K562 (cell line): Measurements from ENCODE around the gene GRIP1. TPM values are rescaled to one million over a fixed set of nuclear protein-coding genes. Genes with fewer than 3 reads are reported as not detected.

ENCODE experiments used
- ATAC-seq: fragments of 200-7000 bp; cut with Tn5 transposase; 3 replicates; pipeline ENCODE4 v1.9.1; 2020; ENCODE audit warnings: moderate library complexity
- BruUV-seq: library from RNA; stranded (reverse); fragments of 400-500 nt; replicated peaks from 2 replicates; lab custom pipeline; 2021; lab: Mats Ljungman, UMichigan
- CTCF ChIA-PET: fragments of 300-600 bp; formaldehyde crosslinking; extraction: SDS; loops from one replicate; lab custom pipeline; 2021; ENCODE audit warnings: low intra/inter-chr PET ratio; lab: Yijun Ruan, JAX
- POLR2A ChIA-PET: fragments of 300-600, 350-650 bp; sonication (Branson Sonifier 250); formaldehyde crosslinking; extraction: SDS; loops from one replicate; lab custom pipeline; 2021; ENCODE audit warnings: antibody characterized with exemption, inconsistent platforms; lab: Yijun Ruan, JAX
- DNase-seq, 4 experiments: peaks; one replicate each; pipeline versions ENCODE4 v3.0.0 to v3.0.0-alpha.2; 2011 to 2018; ENCODE audit warnings: low spot score in 3 of 4, mixed read lengths in 3 of 4; ENCODE audit errors: extremely low read depth in 1 of 4
- FAIRE-seq: peaks from 2 replicates; lab custom pipeline; 2011; peaks lifted over from hg19 to GRCh38; lab: Jason Lieb, UNC
- H2AFZ ChIP-seq: 2 replicates; pipeline ENCODE4 v1.6.0; 2011; ENCODE audit warnings: low read depth, low read length, control low read depth, inconsistent platforms
- H3K27ac ChIP-seq: fragments of 200-600 bp; 3 replicates; pipeline ENCODE4 v1.8.0; 2011; ENCODE audit warnings: low read depth, mild to moderate bottlenecking, control low read depth, inconsistent platforms, low read length, moderate library complexity, mixed read lengths; ENCODE audit errors: extremely low read depth
- H3K27me3 ChIP-seq, 2 experiments: fragments of 300-600 bp in 1 of 2; 2 replicates in 1 of 2; 3 replicates in 1 of 2; pipeline versions ENCODE4 v1.6.0 to v1.8.0; 2011; ENCODE audit warnings: inconsistent platforms in 2 of 2, low read length in 2 of 2, mild to moderate bottlenecking in 1 of 2, mixed read lengths in 1 of 2, moderate library complexity in 1 of 2; ENCODE audit not compliant: control insufficient read depth in 2 of 2, insufficient read depth in 2 of 2
- H3K36me3 ChIP-seq: fragments of 300-600 bp; 3 replicates; pipeline ENCODE4 v1.8.0; 2011; ENCODE audit warnings: mild to moderate bottlenecking, low read length, inconsistent platforms; ENCODE audit not compliant: control insufficient read depth, insufficient read depth
- H3K4me1 ChIP-seq, 2 experiments: fragments of 200-600 bp in 1 of 2; replicated peaks in 1 of 2; 2 replicates in 1 of 2; 3 replicates in 1 of 2; pipeline versions ENCODE4 v1.5.1 to v1.8.0; 2011; ENCODE audit warnings: inconsistent platforms in 2 of 2, low read length in 2 of 2, mild to moderate bottlenecking in 1 of 2, mixed read lengths in 1 of 2, moderate library complexity in 1 of 2; ENCODE audit not compliant: control insufficient read depth in 2 of 2, insufficient read depth in 2 of 2
- H3K4me2 ChIP-seq: 2 replicates; pipeline ENCODE4 v1.6.1; 2011; ENCODE audit warnings: low read length, control low read depth, inconsistent platforms, mixed read lengths; ENCODE audit not compliant: insufficient read depth
- H3K4me3 ChIP-seq: fragments of 200-600 bp; sonication (generic), shearing (Covaris generic); 2 replicates; pipeline ENCODE4 v1.5.1; 2016; ENCODE audit warnings: control low read depth, inconsistent platforms
- H3K79me2 ChIP-seq: fragments of 200-600 bp; 3 replicates; pipeline ENCODE4 v1.8.0; 2011; ENCODE audit warnings: low read length, inconsistent platforms; ENCODE audit not compliant: control insufficient read depth, insufficient read depth
- H3K9ac ChIP-seq, 2 experiments: 2 replicates each; pipeline versions ENCODE4 v1.6.0 to v1.6.1; 2011; ENCODE audit warnings: low read depth in 2 of 2, low read length in 2 of 2, control low read depth in 1 of 2, inconsistent platforms in 1 of 2, mild to moderate bottlenecking in 1 of 2, mixed read lengths in 1 of 2; ENCODE audit not compliant: insufficient read depth in 1 of 2
- H3K9me1 ChIP-seq: one replicate; pipeline ENCODE4 v1.6.0; 2011; ENCODE audit warnings: inconsistent platforms, mild to moderate bottlenecking, low read length, moderate library complexity; ENCODE audit not compliant: control insufficient read depth, insufficient read depth
- H3K9me3 ChIP-seq: replicated peaks from 2 replicates; pipeline ENCODE4 v1.5.1; 2011; ENCODE audit warnings: low read depth, low read length, inconsistent platforms; ENCODE audit not compliant: control insufficient read depth, insufficient read depth
- H4K20me1 ChIP-seq: replicated peaks from 2 replicates; pipeline ENCODE4 v1.6.1; 2011; ENCODE audit warnings: low read length, inconsistent platforms, mixed read lengths; ENCODE audit not compliant: control insufficient read depth, insufficient read depth
- ARNT ChIP-seq, 2 experiments: fragments of 450-650 bp; IDR thresholded peaks; 2 replicates each; pipeline ENCODE4 v1.6.1; 2016; ENCODE audit warnings: mild to moderate bottlenecking in 1 of 2
- ASH1L ChIP-seq: fragments of 450-650 bp; IDR thresholded peaks from 2 replicates; pipeline ENCODE4 v1.6.1; 2018; ENCODE audit warnings: borderline replicate concordance, mild to moderate bottlenecking, low read depth; ENCODE audit not compliant: partially characterized antibody
- ELF4 ChIP-seq: fragments of 450-650 bp; formaldehyde crosslinking; IDR thresholded peaks from 2 replicates; pipeline ENCODE4 v1.4.0; 2022; ENCODE audit warnings: missing genetic modification characterization
- MAX ChIP-seq: sonication (generic); formaldehyde crosslinking; IDR thresholded peaks from 2 replicates; pipeline ENCODE4 v1.9.0; 2022; ENCODE audit warnings: mild to moderate bottlenecking, missing genetic modification reagents
- MED1 ChIP-seq: sonication (generic); formaldehyde crosslinking; IDR thresholded peaks from 2 replicates; pipeline ENCODE4 v1.8.1; 2023; ENCODE audit warnings: missing genetic modification reagents, borderline replicate concordance
- RHOXF2B ChIP-seq: fragments of 250-450 bp; sonication (Bioruptor Pico); conservative IDR thresholded peaks from 2 replicates; pipeline ENCODE4 v1.5.1; 2021
- TEAD4 ChIP-seq, 2 experiments: sonication (generic) in 1 of 2; formaldehyde crosslinking in 1 of 2; IDR thresholded peaks; 2 replicates each; pipeline versions ENCODE4 v1.6.1 to v1.8.0; 2012 to 2022; ENCODE audit warnings: borderline replicate concordance in 1 of 2, inconsistent platforms in 1 of 2, low read length in 1 of 2, mild to moderate bottlenecking in 1 of 2, missing genetic modification reagents in 1 of 2
- in situ Hi-C: fragments of 300-500 bp; cut with MboI; formaldehyde crosslinking; loops from 4 replicates; pipeline ENCODE4 v1.15.0; 2018; ENCODE audit warnings: inconsistent platforms, mixed read lengths
- intact Hi-C: fragments of 100-400 bp; cut with micrococcal nuclease; formaldehyde crosslinking; loops from 2 replicates; pipeline ENCODE4 v1.14.2; 2022
- polyA plus RNA-seq, 8 experiments: library from polyadenylated mRNA; depleted of rRNA in 4 of 8; stranded (reverse) in 5 of 8; unstranded in 3 of 8; fragments of >200 nt; fragmentation: Nextera tagmentation in 2 of 8; fragmentation: Illumina TruSeq in 1 of 8; extraction: Ambion mirVana in 2 of 8; extraction: Trizol in 1 of 8; gene quantifications; 2 replicates each; pipeline versions ENCODE4 v1.2.1 to v1.2.3, GENCODE V29; 2011 to 2014; ENCODE audit warnings: inconsistent platforms in 1 of 8, missing spikeins in 1 of 8
- total RNA-seq, 7 experiments: library from RNA; depleted of rRNA in 6 of 7; stranded (reverse); fragments of >200 nt in 6 of 7; fragmentation: Illumina TruSeq in 2 of 7; extraction: Trizol in 2 of 7; gene quantifications; 2 replicates each; pipeline versions ENCODE4 v1.2.1 to v1.2.3, GENCODE V29; 2011 to 2021; ENCODE audit warnings: low replicate concordance in 1 of 7
- TF ChIP-seq, protein P1 (sequence below): fragments of 250-450 bp; sonication (Bioruptor Pico); IDR thresholded peaks from 2 replicates; pipeline ENCODE4 v1.5.0; 2021; ENCODE audit warnings: mild to moderate bottlenecking, borderline replicate concordance
- TF ChIP-seq, protein P2 (sequence below): fragments of 450-650 bp; conservative IDR thresholded peaks from 2 replicates; pipeline ENCODE4 v1.6.1; 2016; ENCODE audit warnings: missing genetic modification characterization, low read depth, mild to moderate bottlenecking, missing compliant biosample characterization, moderate library complexity

The GRIP1 gene
- total and polyA plus RNA-seq, 9 of the 15 experiments (the other 6 are each of a cell fraction or from before 2014, with no cell fraction given), result 0.28 to 1.2 (median 0.45) TPM

- Histone ChIP-seq H3K4me3 (no peak overlapping the region), H3K9ac (no peak overlapping the region), H4K20me1 (no peaks in the 10 kb centered on the region), H3K79me2 (no peaks in the 10 kb centered on the region), H3K9me1 (no peaks in the 10 kb centered on the region), H3K9me3 (no peaks in the 10 kb centered on the region), H3K36me3 (no peaks in the 10 kb centered on the region), H2AFZ (no peak overlapping the region), H3K27me3 (no peaks in the 10 kb centered on the region), H3K4me1 (no peaks in the 10 kb centered on the region), H3K4me2 (no peak overlapping the region), H3K27ac (no peak overlapping the region)
- CTCF ChIA-PET, result no interaction called here
- no peak for FAIRE-seq
- intact Hi-C loops, result no loop called here
- ATAC-seq, result no peak
- TF ChIP-seq, protein P1, sequence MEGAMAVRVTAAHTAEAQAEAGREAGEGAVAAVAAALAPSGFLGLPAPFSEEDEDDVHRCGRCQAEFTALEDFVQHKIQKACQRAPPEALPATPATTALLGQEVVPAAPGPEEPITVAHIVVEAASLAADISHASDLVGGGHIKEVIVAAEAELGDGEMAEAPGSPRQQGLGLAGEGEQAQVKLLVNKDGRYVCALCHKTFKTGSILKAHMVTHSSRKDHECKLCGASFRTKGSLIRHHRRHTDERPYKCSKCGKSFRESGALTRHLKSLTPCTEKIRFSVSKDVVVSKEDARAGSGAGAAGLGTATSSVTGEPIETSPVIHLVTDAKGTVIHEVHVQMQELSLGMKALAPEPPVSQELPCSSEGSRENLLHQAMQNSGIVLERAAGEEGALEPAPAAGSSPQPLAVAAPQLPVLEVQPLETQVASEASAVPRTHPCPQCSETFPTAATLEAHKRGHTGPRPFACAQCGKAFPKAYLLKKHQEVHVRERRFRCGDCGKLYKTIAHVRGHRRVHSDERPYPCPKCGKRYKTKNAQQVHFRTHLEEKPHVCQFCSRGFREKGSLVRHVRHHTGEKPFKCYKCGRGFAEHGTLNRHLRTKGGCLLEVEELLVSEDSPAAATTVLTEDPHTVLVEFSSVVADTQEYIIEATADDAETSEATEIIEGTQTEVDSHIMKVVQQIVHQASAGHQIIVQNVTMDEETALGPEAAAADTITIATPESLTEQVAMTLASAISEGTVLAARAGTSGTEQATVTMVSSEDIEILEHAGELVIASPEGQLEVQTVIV (CRISPR knock-in tag), result no peak
- TF ChIP-seq, protein P2, sequence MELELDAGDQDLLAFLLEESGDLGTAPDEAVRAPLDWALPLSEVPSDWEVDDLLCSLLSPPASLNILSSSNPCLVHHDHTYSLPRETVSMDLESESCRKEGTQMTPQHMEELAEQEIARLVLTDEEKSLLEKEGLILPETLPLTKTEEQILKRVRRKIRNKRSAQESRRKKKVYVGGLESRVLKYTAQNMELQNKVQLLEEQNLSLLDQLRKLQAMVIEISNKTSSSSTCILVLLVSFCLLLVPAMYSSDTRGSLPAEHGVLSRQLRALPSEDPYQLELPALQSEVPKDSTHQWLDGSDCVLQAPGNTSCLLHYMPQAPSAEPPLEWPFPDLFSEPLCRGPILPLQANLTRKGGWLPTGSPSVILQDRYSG (tag), result no peak
- TF ChIP-seq TEAD4 (IDR thresholded peaks at IDR 0.05; ENCODE audit: low read length) (no peak), TEAD4 (CRISPR knock-in tag; IDR thresholded peaks at IDR 0.05; ENCODE audit: borderline replicate concordance) (no peak), ASH1L (no peak), RHOXF2B (CRISPR knock-in tag) (no peak), MAX (CRISPR knock-in tag) (no peak), MED1 (no peak), ARNT (IDR thresholded peaks at IDR 0.05) (no peak), ELF4 (CRISPR knock-in tag) (no peak)
- no peak for DNase-seq
- POLR2A ChIA-PET, result interaction anchor here (0.6 kb wide), 1 partner anchor 83 kb away, joined by 3 read pairs; no protein-coding TSS in a partner anchor
- in situ Hi-C loops, result no loop called here
- BruUV-seq, result no TSS peak
These were observed 139.4 kb downstream of the GRIP1 start for GRCh38 chr12:66539431-66539830.
